Hepatocyte (in vitro differentiated cells): Measurements from ENCODE around the gene CEBPB. TPM values are rescaled to one million over a fixed set of nuclear protein-coding genes. Genes with fewer than 3 reads are reported as not detected.
"Not testable (repeated sequence)": the region's sequence is repeated elsewhere in the genome, so short reads cannot be mapped to it uniquely, and the experiment has no call there.

ENCODE experiments used
- DNase-seq: peaks from one replicate; pipeline ENCODE4 v3.0.0-alpha.2; 2016; ENCODE audit warnings: low spot score
- H2AFZ ChIP-seq: fragments of 200-600 bp; sonication (generic); 2 replicates; pipeline ENCODE4 v1.6.0; 2016; ENCODE audit warnings: antibody characterized with exemption, mild to moderate bottlenecking
- H3K27ac ChIP-seq: fragments of 200-600 bp; sonication (generic); 2 replicates; pipeline ENCODE4 v1.5.1; 2016; ENCODE audit warnings: mild to moderate bottlenecking
- H3K27me3 ChIP-seq: fragments of 200-600 bp; sonication (generic); 2 replicates; pipeline ENCODE4 v1.6.1; 2016
- H3K36me3 ChIP-seq: fragments of 200-600 bp; sonication (generic); replicated peaks from 2 replicates; pipeline ENCODE4 v1.5.1; 2016; ENCODE audit warnings: low read depth; ENCODE audit not compliant: insufficient read depth
- H3K4me1 ChIP-seq: fragments of 200-600 bp; sonication (generic); 2 replicates; pipeline ENCODE4 v1.5.1; 2016; ENCODE audit warnings: mild to moderate bottlenecking, moderate library complexity; ENCODE audit not compliant: insufficient read depth
- H3K4me2 ChIP-seq: fragments of 200-600 bp; sonication (generic); 2 replicates; pipeline ENCODE4 v1.6.0; 2016
- H3K4me3 ChIP-seq: fragments of 200-600 bp; sonication (generic); 2 replicates; pipeline ENCODE4 v1.5.1; 2016; ENCODE audit warnings: mild to moderate bottlenecking
- H3K79me2 ChIP-seq: fragments of 200-600 bp; sonication (generic); 2 replicates; pipeline ENCODE4 v1.6.0; 2017; ENCODE audit warnings: mild to moderate bottlenecking
- H3K9me2 ChIP-seq: fragments of 200-600 bp; sonication (generic); replicated peaks from 2 replicates; pipeline ENCODE4 v1.6.0; 2017; ENCODE audit warnings: mild to moderate bottlenecking; ENCODE audit not compliant: insufficient read depth
- H3K9me3 ChIP-seq: fragments of 200-600 bp; sonication (generic); 2 replicates; pipeline ENCODE4 v1.5.1; 2016; ENCODE audit warnings: low read depth, mild to moderate bottlenecking
- H4K20me1 ChIP-seq: fragments of 200-600 bp; sonication (generic); 2 replicates; pipeline ENCODE4 v1.6.0; 2016; ENCODE audit warnings: mild to moderate bottlenecking; ENCODE audit not compliant: insufficient read depth, poor library complexity, severe bottlenecking
- CTCF ChIP-seq: fragments of 200-600 bp; sonication (generic); IDR thresholded peaks from 2 replicates; pipeline ENCODE4 v1.5.1; 2016; ENCODE audit warnings: antibody characterized with exemption, mild to moderate bottlenecking; ENCODE audit not compliant: poor library complexity
- EZH2 ChIP-seq: fragments of 200-600 bp; sonication (generic); IDR thresholded peaks from 2 replicates; pipeline ENCODE4 v1.6.1; 2016; ENCODE audit warnings: antibody characterized with exemption, mild to moderate bottlenecking, borderline replicate concordance
- EZH2phosphoT487 ChIP-seq: fragments of 200-600 bp; sonication (generic); IDR thresholded peaks from one replicate; pipeline ENCODE4 v1.6.1; 2018; ENCODE audit warnings: antibody characterized with exemption, mild to moderate bottlenecking, low read depth, moderate library complexity; ENCODE audit not compliant: unreplicated experiment, severe bottlenecking
- WGBS: methylation state at CpG from one replicate; pipeline ENCODE4 v1.1.6; 2016; ENCODE audit warnings: low lambda C conversion rate; ENCODE audit errors: missing lambda C conversion rate; 5-methylcytosine and 5-hydroxymethylcytosine counted together
- polyA plus RNA-seq: library from polyadenylated mRNA; unstranded; fragments of >200 nt; fragmentation: Nextera tagmentation; extraction: Ambion mirVana; gene quantifications from 2 replicates; pipeline ENCODE4 v1.2.1, GENCODE V29; 2016
- total RNA-seq: library from RNA; depleted of rRNA; stranded (reverse); fragments of >200 nt; gene quantifications from 2 replicates; pipeline ENCODE4 v1.2.3, GENCODE V29; 2014

CEBPB gene
- total and polyA plus RNA-seq, 2 experiments from 2014 or later, result 58.9 to 159 TPM

- Histone ChIP-seq H3K9me2 (no peaks in the 10 kb centered on the region), H3K27ac (no peak overlapping the region), H3K79me2 (no peaks in the 10 kb centered on the region), H3K36me3 (no peaks in the 10 kb centered on the region), H3K4me1 (no peaks in the 10 kb centered on the region), H3K27me3 (no peaks in the 10 kb centered on the region), H3K9me3 (no peaks in the 10 kb centered on the region), H2AFZ (no peak overlapping the region), H4K20me1 (no peaks in the 10 kb centered on the region), H3K4me2 (no peak overlapping the region), H3K4me3 (no peak overlapping the region)
- TF ChIP-seq EZH2phosphoT487, result no peak
- no peak for TF ChIP-seq EZH2
- TF ChIP-seq CTCF, result no peak
- no peak for DNase-seq
- WGBS, result 78% methylated on average over 5 of the region's 7 CpGs
These were observed 17.5 kb downstream of the CEBPB start for GRCh38 chr20:50208085-50208491.

- not testable (repeated sequence) for H3K9me2 ChIP-seq, H3K4me1 ChIP-seq, H3K79me2 ChIP-seq, H3K27me3 ChIP-seq, H4K20me1 ChIP-seq, H3K9me3 ChIP-seq, H3K4me3 ChIP-seq, H3K4me2 ChIP-seq, H3K27ac ChIP-seq, H2AFZ ChIP-seq, DNase-seq, H3K36me3 ChIP-seq
- WGBS, result 92% methylated on average over 4 of the region's 4 CpGs
These were observed 18.2 kb downstream of the CEBPB start for GRCh38 chr20:50208815-50209214.

DNA sequence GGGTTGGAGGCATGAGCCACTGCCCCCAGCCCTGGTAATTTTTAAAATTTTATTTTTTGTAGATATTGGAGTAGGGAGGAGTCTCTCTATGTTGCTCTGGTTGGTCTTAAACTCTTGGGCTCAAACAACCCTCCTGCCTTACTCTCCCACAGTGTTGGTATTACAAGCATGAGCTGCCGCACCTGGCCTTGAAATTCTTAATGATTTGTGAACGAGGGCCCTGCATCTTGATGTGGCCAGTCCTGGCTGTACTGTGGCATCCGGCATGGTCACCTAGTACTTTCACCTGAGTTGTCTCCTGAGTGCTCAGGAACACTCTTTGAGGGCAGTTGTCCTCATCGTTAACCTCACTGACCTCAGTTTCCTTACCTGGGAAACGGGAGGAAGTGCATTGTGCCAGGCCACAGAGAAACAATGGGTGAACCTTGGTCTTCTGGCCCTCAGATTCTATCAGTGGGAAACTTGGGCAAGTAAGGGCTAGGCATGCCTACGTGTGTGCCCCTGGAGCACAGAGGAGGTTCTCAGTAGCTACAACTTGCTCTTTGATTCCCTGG is 19.5 kb downstream of the CEBPB start:
- peaks cover 4% of the 10 kb centered on the region for H3K4me1 ChIP-seq
- no peak for TF ChIP-seq EZH2
- TF ChIP-seq EZH2phosphoT487, result no peak
- no peak for TF ChIP-seq CTCF
- no peaks in the 10 kb centered on the region for H3K9me2 ChIP-seq
- no peak overlapping the region for H3K4me2 ChIP-seq
- WGBS, result 84% methylated on average over 6 of the region's 6 CpGs
- no peak overlapping the region for H3K27ac ChIP-seq
- H4K20me1 ChIP-seq, result no peaks in the 10 kb centered on the region
- H2AFZ ChIP-seq, result no peak overlapping the region
- no peaks in the 10 kb centered on the region for H3K9me3 ChIP-seq
- no peaks in the 10 kb centered on the region for H3K36me3 ChIP-seq
- DNase-seq, result no peak
- no peaks in the 10 kb centered on the region for H3K27me3 ChIP-seq
- no peaks in the 10 kb centered on the region for H3K79me2 ChIP-seq
- no peak overlapping the region for H3K4me3 ChIP-seq

DNA sequence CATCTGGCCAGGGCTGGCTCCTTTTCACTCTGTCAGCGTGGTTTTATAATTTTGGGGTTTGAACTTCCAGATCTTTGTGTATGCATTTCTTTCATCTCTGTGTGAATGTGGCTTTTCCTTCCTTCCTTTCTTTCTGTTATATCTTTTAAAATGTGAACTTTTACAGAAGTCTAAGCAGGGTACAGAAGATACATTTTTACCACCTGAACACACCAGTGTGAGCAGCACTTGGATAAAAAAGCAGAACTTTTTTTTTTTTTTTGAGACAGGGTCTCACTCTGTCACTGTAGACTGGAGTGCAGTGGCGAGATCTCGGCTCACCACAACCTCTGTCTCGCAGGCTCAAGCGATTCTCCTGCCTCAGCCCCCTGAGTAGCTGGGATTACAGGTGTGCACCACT is 20.5 kb downstream of the CEBPB start:
- no peaks in the 10 kb centered on the region for H3K9me2 ChIP-seq
- TF ChIP-seq CTCF, result no peak
- no peak for TF ChIP-seq EZH2phosphoT487
- TF ChIP-seq EZH2, result no peak
- H3K79me2 ChIP-seq, result no peaks in the 10 kb centered on the region
- 80% methylated on average over 5 of the region's 5 CpGs for WGBS
- H3K4me1 ChIP-seq, result peaks cover 14% of the 10 kb centered on the region
- no peak overlapping the region for H2AFZ ChIP-seq
- H3K9me3 ChIP-seq, result no peaks in the 10 kb centered on the region
- H3K27ac ChIP-seq, result no peak overlapping the region
- no peaks in the 10 kb centered on the region for H4K20me1 ChIP-seq
- no peak overlapping the region for H3K4me3 ChIP-seq
- no peaks in the 10 kb centered on the region for H3K27me3 ChIP-seq
- DNase-seq, result no peak
- no peak overlapping the region for H3K4me2 ChIP-seq
- H3K36me3 ChIP-seq, result no peaks in the 10 kb centered on the region
